ENCODE measurements around the gene SLIT3.

- TF ChIP-seq POLR2A (IDR thresholded peaks at IDR 0.05) (no peak), CTCF (IDR thresholded peaks at IDR 0.05) (no peak)
Measured at GRCh38 chr5:169052207-169052606, 248.7 kb downstream of the SLIT3 start.

Data from Peyer's patch (tissue), 4 donors.